ENCODE results near the gene SH3PXD2A.

SH3PXD2A gene

GRCh38 chr10:103556383-103557007 is 298.9 kb downstream of the SH3PXD2A start (continued):
- TF ChIP-seq ZNF692 (tag by site-specific recombination; IDR thresholded peaks at IDR 0.05), result no peak
- no peak for TF ChIP-seq AEBP2 (tag by site-specific recombination; IDR thresholded peaks at IDR 0.05; ENCODE audit: borderline replicate concordance)
- no peak for TF ChIP-seq ZNF248 (tag by site-specific recombination; IDR thresholded peaks at IDR 0.05)
- TF ChIP-seq ZNF26 (tag by site-specific recombination; IDR thresholded peaks at IDR 0.05), result no peak

- H3K4me1 ChIP-seq (ENCODE audit: control insufficient read depth, insufficient read depth, low read length), result peaks cover 3% of the 10 kb centered on the region; the same call in 1 of the 2 replicates
- ChIA-PET CTCF (no interaction called here), POLR2A (interaction anchor here (1.6 kb wide), 1 partner anchor 64 kb away, joined by 4 read pairs; no protein-coding TSS in a partner anchor)
- H3K27ac ChIP-seq (ENCODE audit: extremely low read depth, low read depth, low read length), result no peak overlapping the region
- no peak overlapping the region; the same call in 1 of the 2 replicates for H3K4me3 ChIP-seq (ENCODE audit: low read depth, low read length)
- H3K36me3 ChIP-seq (ENCODE audit: control insufficient read depth in 2 of 2, insufficient read depth in 1 of 2, low read length in 2 of 2), result no peaks in the 10 kb centered on the region
- no peaks in the 10 kb centered on the region for H3K9me3 ChIP-seq (ENCODE audit: control insufficient read depth, insufficient read depth, low read depth, low read length)
- TF ChIP-seq PRDM6 (tag by site-specific recombination; IDR thresholded peaks at IDR 0.05) (no peak), ZNF701 (tag by site-specific recombination; IDR thresholded peaks at IDR 0.05) (no peak), ZNF639 (tag by site-specific recombination; IDR thresholded peaks at IDR 0.05) (no peak), KLF10 (tag by site-specific recombination; IDR thresholded peaks at IDR 0.05) (no peak), ZNF2 (tag by site-specific recombination; IDR thresholded peaks at IDR 0.05) (no peak), ZNF248 (tag by site-specific recombination; IDR thresholded peaks at IDR 0.05) (no peak), ZNF791 (tag by site-specific recombination; IDR thresholded peaks at IDR 0.05) (no peak), ZNF157 (tag by site-specific recombination; IDR thresholded peaks at IDR 0.05) (no peak), FEZF1 (tag by site-specific recombination; IDR thresholded peaks at IDR 0.05) (no peak), PBX3 (CRISPR knock-in tag; IDR thresholded peaks at IDR 0.05) (no peak), ZNF148 (tag by site-specific recombination; IDR thresholded peaks at IDR 0.05; ENCODE audit: borderline replicate concordance) (no peak), OSR2 (tag by site-specific recombination; IDR thresholded peaks at IDR 0.05) (no peak)
Measured at GRCh38 chr10:103555712-103556111, 299.7 kb downstream of the SH3PXD2A start.
